NCI-H446 (cell line): Measurements from ENCODE around the gene AIF1.

ENCODE experiments used
- DNase-seq, 2 experiments: peaks; one replicate each; lab custom pipeline; 2025; lab: John Stamatoyannopoulos, UW

AIF1 gene

DNA sequence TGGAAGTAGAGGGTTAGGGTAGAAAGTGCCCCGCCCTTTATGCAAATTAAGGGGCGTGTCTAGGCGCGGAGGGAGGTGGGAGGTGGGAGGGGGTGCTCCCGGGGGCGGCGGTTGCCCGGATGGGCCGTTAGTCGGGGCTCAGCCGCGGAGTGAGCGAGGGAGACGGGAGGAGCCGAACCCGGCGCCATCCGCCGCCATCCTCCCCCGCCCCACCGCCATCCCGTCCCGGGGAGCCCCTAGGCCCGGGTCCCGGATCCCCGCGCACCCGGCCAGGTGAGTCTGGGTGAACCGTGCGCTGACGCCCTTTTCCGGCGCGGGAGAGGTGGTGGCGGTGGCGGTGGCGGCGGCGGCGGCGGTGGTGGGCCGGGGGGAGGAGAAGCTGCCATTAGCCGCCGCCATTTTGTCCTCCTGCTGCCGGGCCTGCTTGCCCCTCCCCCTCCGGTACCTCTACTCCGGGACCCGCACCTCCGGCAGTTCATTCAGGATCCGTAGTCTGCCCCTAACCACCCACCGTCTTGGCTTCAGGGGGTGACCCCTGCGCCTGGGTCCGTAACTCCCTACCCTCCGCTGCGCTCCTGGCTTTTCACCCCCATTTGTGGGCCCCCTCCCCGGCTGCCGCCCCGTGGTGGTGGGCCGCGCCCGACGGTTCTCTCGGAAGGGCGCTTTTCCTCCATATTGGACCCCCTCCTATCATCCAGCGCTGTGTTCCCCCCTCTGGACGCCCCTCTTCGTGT is 5.7 kb downstream of the AIF1 start, which contains the start of gene PRRC2A:
TSS of gene PRRC2A (plus strand) at position 130 of the 734 bp plus-strand sequence. CDS start 2,075 bp downstream, outside the sequence.
- peak in 1 of 2 experiments; percentile 100 for DNase-seq

DNA sequence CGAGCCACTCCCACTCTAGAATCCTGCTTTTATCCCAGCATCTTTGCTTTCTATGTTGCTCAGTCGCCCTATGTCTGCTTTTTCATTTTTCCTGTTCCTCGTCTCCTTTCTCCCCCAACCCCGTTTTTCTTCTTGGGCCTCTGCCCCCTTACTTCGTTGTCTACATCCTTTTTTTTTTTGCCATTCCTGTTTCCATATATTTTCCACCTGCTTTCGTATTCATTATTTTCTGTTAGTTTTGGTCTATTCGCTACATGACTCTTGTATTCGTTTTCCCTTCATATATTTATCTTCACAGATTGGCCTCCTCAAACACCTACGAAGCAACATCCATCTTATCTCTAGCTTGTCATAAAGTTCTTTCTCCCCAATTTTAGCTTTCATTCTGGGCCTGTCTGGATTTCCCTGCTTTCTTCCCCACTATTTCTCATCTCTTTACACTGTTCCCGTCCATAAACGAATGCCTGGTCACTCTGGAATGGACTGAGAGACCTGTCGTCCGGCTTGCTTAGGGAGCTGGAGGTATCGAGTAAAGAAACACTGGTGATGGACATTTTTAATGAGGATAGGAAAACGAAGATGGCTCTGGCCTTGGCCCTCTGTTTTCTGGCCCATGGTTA is 6.4 kb downstream of the AIF1 start:
- no peak for DNase-seq

DNA sequence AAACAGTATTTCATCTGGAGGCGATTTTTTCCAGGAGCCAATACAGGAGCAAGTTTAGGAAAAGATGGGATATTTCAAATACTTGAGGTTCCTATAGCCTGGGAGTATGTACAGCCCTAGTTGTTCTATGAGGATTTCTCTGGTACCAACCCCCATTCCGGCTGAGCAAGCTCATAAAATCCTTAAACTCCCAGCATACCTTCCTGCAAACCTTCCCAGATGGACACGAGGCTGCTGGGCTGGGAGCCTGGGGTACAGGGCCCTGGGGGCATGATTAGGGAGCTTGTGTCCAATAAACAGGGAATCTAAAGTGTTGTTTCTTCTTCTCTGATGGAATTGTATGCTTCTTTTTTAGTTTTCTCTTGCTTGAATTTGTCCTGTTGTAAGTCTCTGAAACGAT is 7.0 kb downstream of the AIF1 start:
- DNase-seq = no peak

DNA sequence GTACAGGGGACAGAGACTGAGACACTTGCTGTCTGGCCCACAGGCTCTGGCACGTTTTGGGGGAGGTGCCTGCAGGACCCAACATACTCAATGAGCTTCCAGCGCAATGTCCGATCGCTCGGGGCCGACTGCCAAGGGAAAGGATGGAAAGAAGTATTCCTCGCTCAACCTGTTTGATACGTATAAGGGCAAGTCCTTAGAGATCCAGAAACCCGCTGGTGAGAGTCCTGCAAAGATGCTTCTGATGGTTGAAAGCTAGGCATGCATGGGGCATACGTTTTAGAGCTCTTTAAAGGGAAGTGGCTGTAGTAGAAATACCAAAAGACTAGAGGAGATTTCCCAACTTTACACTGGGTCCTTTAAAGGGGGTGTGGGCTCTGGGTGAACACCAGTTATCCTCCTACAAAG is 7.7 kb downstream of the AIF1 start:
- no peak for DNase-seq

DNA sequence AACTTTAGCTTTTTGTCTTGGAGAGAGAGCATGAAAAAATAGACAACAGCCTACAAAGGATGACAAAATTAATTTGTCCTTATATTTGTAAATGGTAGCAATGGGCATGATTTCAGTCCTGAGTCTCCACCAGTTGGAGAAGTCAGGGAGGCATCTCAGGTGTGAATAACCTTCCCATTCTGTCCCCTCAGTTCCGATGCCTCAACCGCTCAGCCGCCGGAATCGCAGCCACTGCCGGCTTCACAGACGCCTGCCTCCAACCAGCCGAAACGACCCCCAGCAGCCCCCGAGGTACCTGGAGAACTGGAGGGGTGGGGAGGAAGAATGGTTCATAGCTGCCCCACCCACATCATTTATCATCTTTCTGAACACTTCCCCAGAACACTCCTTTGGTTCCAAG is 9.0 kb downstream of the AIF1 start:
- DNase-seq = no peak

DNA sequence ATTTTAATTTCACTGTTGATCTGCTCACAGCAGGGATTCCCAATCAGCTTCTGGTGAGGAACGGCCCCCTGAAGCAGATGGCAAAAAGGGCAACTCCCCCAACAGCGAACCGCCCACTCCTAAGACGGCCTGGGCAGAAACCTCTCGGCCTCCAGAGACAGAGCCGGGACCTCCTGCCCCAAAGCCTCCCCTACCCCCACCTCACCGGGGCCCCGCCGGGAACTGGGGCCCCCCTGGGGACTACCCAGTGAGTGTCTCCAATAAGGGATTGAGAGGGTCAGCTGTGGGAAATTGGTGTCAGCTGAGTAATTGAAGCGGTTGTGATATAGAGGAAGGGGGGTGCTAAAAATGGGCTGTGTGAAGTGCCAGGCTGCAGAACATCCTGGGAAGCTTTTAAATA is 11.9 kb downstream of the AIF1 start:
- DNase-seq = no peak

DNA sequence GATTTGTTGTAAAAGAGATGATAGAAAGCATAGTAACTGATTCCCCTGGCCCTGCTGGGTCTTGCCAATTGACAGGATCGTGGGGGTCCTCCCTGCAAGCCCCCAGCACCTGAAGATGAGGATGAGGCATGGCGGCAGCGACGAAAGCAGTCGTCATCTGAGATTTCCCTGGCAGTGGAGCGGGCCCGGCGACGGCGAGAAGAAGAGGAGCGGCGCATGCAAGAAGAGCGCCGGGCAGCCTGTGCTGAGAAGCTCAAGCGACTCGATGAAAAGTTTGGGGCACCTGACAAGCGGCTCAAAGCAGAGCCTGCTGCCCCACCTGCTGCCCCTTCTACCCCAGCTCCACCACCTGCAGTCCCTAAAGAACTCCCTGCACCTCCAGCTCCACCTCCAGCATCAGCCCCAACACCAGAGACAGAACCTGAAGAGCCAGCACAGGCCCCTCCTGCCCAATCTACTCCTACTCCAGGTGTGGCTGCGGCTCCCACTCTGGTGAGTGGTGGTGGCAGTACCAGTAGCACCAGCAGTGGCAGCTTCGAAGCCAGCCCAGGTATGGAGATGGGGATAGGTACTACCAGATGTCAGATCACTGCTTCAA is 12.8 kb downstream of the AIF1 start:
- DNase-seq = no peak

DNA sequence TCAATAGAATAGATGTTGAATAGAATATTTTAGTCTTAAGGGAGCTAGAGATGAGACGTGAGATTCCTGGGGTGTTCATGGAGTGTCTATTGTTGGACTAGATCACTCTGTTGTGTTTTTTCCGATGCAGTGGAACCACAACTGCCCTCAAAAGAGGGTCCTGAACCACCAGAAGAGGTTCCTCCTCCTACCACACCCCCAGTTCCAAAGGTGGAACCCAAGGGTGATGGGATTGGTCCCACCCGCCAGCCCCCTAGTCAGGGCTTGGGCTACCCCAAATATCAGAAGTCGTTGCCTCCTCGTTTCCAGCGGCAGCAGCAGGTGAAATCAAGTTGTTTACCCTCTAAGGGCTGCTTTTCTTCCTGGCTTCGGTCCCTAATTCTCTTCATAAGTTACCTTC is 14.0 kb downstream of the AIF1 start:
- no peak for DNase-seq

DNA sequence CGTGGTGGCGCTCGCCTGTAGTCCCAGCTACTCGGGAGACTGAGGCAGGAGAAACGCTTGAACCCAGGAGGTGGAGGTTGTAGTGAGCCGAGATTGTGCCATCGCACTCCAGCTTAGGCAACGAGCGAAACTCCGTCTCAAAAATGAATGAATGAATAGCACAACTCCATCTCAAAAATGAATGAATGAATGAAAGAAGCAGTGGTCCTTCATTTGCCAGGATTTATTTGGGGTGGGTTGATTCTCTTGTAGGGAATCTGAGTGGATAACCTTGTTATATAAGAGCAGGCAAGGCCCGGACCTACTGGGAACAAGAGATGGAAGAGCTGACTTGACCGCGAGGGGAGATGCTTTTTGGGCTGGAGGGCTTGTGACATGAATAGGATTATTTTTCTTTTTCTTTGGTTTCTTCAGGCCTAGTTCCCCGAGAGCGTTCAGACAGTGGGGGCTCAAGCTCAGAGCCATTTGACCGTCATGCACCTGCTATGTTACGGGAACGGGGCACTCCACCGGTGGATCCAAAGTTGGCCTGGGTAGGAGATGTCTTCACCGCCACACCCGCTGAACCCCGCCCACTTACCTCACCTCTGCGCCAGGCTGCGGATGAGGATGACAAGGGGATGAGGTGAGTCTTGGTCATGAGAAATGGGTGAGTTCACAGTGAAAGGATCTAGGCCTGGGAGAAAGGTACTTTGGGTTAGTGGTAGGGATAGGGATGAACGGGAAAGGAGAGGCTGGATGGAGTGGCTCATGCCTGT is 15.3 kb downstream of the AIF1 start:
- DNase-seq = no peak

DNA sequence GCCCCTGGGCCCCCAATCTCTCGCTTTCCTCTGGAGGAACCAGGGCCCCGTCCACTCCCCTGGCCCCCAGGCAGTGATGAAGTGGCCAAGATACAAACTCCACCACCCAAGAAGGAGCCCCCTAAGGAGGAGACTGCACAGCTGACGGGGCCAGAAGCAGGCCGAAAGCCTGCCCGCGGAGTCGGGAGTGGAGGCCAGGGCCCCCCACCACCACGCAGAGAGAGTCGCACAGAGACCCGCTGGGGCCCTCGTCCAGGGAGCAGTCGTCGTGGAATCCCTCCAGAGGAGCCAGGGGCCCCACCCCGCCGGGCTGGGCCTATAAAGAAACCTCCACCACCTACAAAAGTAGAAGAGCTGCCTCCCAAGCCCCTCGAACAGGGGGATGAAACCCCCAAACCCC is 16.2 kb downstream of the AIF1 start:
- no peak for DNase-seq

DNA sequence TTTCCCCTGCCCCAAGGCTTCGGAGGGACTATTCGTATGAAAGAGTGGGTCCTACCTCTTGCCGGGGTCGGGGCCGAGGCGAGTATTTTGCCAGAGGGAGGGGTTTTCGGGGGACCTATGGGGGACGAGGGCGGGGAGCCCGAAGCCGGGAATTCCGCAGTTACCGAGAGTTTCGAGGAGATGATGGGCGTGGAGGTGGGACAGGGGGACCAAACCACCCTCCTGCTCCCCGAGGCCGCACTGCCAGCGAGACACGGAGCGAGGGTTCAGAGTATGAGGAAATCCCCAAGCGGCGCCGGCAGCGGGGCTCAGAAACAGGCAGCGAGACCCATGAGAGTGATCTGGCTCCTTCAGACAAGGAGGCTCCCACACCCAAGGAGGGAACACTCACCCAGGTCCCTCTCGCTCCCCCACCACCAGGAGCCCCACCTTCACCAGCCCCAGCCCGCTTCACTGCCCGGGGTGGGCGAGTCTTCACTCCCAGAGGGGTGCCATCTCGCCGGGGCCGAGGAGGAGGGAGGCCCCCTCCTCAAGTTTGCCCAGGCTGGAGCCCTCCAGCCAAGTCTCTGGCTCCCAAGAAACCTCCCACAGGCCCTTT is 16.7 kb downstream of the AIF1 start:
- DNase-seq = no peak

DNA sequence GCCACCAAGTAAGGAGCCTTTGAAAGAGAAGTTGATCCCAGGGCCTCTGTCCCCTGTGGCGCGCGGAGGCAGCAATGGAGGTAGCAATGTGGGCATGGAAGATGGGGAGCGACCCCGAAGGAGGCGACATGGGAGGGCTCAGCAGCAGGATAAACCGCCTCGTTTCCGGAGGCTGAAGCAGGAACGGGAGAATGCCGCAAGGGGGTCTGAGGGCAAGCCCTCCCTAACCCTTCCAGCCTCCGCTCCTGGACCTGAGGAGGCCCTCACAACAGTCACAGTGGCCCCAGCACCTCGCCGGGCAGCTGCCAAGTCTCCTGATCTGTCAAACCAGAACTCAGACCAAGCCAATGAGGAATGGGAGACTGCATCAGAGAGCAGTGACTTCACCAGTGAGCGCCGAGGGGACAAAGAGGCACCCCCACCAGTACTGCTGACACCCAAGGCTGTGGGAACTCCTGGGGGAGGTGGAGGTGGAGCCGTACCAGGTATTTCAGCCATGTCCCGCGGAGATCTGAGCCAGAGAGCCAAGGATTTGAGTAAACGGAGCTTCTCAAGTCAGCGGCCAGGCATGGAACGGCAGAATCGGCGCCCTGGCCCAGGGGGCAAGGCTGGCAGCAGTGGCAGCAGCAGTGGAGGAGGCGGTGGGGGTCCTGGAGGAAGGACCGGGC is 17.4 kb downstream of the AIF1 start:
- no peak for DNase-seq

DNA sequence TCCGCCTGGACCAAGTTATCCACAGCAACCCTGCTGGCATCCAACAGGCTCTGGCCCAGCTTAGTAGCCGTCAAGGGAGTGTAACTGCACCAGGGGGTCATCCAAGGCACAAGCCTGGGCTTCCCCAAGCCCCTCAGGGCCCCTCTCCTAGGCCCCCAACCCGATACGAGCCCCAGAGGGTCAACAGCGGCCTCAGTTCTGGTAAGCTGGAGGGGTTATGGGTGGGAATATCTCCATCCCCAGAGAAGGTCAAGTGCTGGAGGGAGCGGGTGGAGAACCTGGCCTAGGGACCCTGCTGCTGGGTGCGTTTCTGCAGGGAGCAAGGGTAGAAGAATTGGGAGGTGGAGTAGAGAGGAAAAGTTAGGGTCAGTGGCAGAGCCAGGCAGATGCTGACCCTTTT is 18.4 kb downstream of the AIF1 start:
- DNase-seq = no peak

DNA sequence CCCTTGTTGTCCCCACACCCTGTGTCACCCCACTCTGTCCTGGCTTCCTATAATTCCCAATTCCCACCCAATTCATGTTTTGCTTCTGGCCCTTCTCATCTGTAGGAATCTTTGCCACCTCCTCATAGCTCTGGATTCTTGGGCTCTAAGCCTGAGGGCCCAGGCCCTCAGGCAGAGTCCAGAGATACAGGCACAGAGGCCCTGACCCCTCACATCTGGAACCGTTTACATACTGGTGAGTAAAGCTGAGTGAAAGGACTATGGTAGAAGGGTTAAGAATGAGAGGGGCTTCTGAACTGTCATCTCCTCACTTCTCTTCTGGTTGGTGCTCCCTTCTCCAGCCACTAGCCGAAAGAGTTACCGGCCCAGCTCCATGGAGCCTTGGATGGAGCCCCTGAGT is 19.1 kb downstream of the AIF1 start:
- DNase-seq = no peak

DNA sequence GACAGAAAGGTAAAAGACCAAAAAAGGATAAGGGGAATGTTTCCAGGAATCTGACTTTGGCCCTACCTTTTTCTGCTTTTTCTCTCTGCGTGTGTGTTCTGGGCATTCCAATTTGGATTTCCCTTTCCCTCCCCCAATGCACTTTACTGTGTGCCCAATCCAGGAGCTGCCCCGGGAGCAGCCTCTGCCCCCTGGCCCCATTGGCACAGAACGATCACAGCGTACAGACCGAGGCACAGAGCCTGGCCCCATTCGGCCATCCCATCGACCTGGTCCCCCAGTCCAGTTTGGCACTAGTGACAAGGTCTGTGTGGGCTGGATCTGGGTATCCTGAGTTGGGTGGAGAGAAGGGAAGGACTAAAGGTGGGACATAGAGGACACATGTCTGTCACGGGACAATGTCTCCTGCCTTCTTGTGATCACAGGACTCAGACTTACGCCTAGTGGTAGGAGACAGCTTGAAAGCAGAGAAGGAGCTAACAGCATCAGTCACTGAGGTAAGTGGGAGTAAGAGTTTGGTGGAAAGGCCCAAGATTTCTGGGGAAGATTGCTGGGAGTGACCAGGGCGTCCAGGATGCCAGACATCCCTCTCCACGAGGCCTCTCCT is 20.0 kb downstream of the AIF1 start:
- DNase-seq = no peak

DNA sequence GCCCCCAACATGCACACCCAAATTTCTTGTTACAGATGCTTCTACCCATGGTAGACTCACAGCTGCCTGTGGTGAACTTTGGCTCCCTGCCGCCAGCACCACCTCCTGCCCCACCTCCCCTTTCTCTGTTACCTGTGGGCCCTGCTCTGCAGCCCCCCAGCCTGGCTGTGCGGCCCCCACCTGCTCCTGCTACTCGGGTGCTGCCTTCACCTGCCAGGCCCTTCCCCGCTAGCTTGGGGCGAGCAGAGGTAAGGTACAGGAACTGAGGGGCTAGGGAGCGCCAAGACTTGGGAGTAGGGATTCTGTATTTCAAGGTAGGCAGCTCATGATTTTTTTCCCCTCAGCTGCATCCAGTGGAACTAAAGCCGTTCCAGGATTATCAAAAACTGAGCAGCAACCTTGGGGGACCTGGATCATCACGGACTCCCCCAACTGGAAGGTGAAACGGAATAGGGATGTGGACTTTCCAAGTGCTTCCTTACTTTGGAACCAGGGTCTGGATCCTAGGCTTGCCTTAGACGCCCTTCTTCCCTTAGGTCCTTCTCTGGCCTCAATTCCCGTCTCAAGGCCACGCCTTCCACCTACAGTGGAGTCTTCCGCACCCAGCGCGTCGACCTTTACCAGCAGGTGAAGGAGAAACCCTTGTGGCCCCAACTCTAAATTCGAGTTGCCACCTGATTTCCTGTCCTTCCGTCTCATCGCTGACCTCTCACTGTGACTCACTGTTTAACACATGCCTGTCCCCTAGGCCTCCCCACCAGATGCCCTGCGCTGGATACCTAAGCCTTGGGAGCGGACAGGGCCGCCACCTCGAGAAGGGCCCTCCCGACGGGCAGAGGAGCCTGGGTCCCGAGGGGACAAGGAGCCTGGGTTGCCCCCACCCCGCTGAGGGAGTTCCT is 21.9 kb downstream of the AIF1 start:
- DNase-seq = no peak

DNA sequence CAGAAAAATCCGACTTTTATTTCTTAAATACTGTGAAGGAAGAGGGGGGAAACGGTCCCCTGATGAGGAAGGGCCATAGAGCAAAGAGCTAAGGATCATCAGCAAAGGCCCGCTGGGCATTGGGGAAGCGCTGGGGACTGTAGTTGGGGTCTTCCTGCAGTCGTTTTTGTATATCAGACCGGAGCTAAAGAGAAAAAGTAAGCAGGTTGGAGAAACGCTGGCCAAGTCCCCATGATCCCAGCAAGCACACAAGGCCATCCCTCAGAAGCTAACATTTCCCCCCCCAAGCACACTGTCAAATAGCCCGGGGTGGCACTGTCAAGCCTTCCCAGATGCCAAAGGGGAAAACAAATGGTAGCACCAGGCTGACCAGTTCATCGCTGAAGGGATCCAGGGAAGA is 24.0 kb downstream of the AIF1 start:
- no peak for DNase-seq

DNA sequence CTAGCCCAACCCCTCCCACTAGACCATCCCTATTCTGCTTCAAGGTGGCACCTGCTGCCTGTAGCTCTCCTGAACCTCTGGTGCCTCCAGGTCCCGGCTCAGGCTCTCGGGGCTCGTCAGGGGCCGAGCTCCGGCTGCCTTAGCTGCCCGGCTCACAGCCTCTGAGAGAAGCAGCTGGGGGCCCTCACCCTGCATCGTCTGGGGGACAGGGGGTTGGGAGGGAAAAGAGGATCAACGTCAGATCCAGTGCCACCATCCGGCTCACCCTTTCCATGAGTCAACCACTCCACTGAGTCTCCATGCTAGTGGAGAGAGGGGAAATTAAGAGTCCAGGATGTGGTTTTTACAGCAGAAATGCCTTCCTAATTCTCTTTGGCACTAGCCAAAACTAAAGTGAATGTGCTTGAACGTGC is 24.4 kb downstream of the AIF1 start:
- DNase-seq = no peak

DNA sequence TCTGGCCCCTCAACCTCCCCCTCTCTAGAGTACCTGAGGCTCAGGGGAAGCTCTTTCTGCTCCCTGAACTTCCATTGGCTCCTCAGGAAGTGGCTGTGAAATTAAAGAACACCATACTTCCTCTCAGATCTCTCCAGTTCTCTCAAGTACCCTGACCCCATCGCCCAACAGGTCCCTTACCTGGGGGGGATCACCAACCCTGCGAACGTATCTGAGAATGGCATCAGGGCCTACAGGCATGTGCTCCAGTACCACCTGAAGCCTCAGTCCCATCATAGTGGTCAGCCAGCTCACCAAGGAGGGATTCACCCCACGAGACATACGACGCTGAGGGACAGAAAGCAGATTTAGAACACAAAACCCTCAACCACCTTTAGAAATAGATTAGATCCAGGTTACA is 25.6 kb downstream of the AIF1 start:
- no peak for DNase-seq

DNA sequence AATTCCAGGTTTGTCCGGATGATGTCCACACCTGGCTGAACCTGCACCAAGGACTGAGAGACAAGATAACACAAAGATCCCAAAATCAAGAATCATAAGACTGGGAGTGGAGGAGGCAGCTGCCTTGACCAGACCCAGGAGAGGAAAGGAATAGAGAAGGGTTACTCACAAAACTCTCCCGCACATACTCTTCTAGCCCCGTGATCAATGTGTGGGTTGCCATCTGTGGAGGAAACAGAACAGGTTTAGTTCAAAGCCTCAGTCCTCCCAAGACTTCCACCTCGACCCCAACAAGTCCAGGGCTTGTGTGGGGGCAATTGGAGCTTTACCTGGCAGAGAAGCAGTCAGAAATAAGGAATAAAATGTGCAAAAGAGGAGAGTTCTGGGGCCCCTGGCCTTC is 26.3 kb downstream of the AIF1 start:
- DNase-seq = no peak
